CD8-positive, alpha-beta memory T cell (primary cell): ENCODE data around the gene NLRC5. TPM values are rescaled to one million over a fixed set of nuclear protein-coding genes. Genes with fewer than 3 reads are reported as not detected.

Experiments used
- CTCF ChIA-PET: fragments of 350-600 bp; sonication (Branson Sonifier 250); formaldehyde crosslinking; loops from one replicate; lab custom pipeline; 2021; ENCODE audit warnings: antibody characterized with exemption; lab: Charles Lee
- POLR2A ChIA-PET: fragments of 350-600 bp; sonication (Branson Sonifier 250); formaldehyde crosslinking; loops from one replicate; lab custom pipeline; 2021; ENCODE audit warnings: antibody characterized with exemption; lab: Charles Lee
- DNase-seq, 5 donors: peaks; one replicate each; pipeline versions ENCODE4 v3.0.0 to v3.0.0-alpha.2; 2020 to 2022; ENCODE audit warnings: mixed read lengths in 1 of 5
- H3K27ac ChIP-seq: one replicate; pipeline ENCODE4 v1.7.0; 2013; ENCODE audit warnings: low read depth, mild to moderate bottlenecking, low read length, moderate library complexity
- H3K27me3 ChIP-seq: 2 replicates; pipeline ENCODE4 v1.7.0; 2013; ENCODE audit warnings: low read length, mild to moderate bottlenecking; ENCODE audit not compliant: insufficient read depth, poor library complexity, severe bottlenecking
- H3K36me3 ChIP-seq: 2 replicates; pipeline ENCODE4 v1.7.0; 2013; ENCODE audit warnings: mild to moderate bottlenecking, low read length, moderate library complexity; ENCODE audit not compliant: insufficient read depth
- H3K4me1 ChIP-seq: 2 replicates; pipeline ENCODE4 v1.7.0; 2013; ENCODE audit warnings: mild to moderate bottlenecking, low read length, moderate library complexity; ENCODE audit not compliant: insufficient read depth
- H3K4me3 ChIP-seq: 2 replicates; pipeline ENCODE4 v1.7.0; 2013; ENCODE audit warnings: mild to moderate bottlenecking, low read length
- H3K9me3 ChIP-seq: 2 replicates; pipeline ENCODE4 v1.7.0; 2013; ENCODE audit warnings: mild to moderate bottlenecking, low read length
- H3K27ac Mint-ChIP-seq, 8 donors: one replicate each; pipeline ENCODE4 v1.8.0; 2020 to 2021; ENCODE audit warnings: mixed read lengths in 8 of 8, mild to moderate bottlenecking in 6 of 8, inconsistent platforms in 3 of 8, moderate library complexity in 3 of 8
- H3K27me3 Mint-ChIP-seq, 2 donors: one replicate each; pipeline ENCODE4 v1.8.0; 2020 to 2021; ENCODE audit warnings: mixed read lengths in 2 of 2, mild to moderate bottlenecking in 1 of 2, moderate library complexity in 1 of 2
- H3K36me3 Mint-ChIP-seq, 3 donors: one replicate each; pipeline ENCODE4 v1.8.0; 2020 to 2021; ENCODE audit warnings: mixed read lengths in 3 of 3, inconsistent platforms in 1 of 3, mild to moderate bottlenecking in 1 of 3
- H3K4me1 Mint-ChIP-seq, 3 donors: one replicate each; pipeline ENCODE4 v1.8.0; 2020 to 2021; ENCODE audit warnings: mixed read lengths in 3 of 3, inconsistent platforms in 1 of 3, mild to moderate bottlenecking in 1 of 3
- H3K4me3 Mint-ChIP-seq, 7 donors: one replicate each; pipeline ENCODE4 v1.8.0; 2020 to 2021; ENCODE audit warnings: mixed read lengths in 7 of 7, mild to moderate bottlenecking in 6 of 7, moderate library complexity in 4 of 7, inconsistent platforms in 2 of 7
- H3K9me3 Mint-ChIP-seq, 5 donors: one replicate each; pipeline ENCODE4 v1.8.0; 2020 to 2022; ENCODE audit warnings: mixed read lengths in 5 of 5, mild to moderate bottlenecking in 3 of 5, moderate library complexity in 2 of 5, inconsistent platforms in 1 of 5
- polyA plus RNA-seq: library from polyadenylated mRNA; unstranded; fragments of 300-500 nt; fragmentation: Illumina TruSeq; gene quantifications from one replicate; pipeline ENCODE4 v1.2.3, GENCODE V29; 2021
- total RNA-seq, 2 experiments: library from RNA; stranded (reverse); gene quantifications; one replicate each; pipeline ENCODE4 v1.2.3, GENCODE V29; 2021

NLRC5 gene
- total and polyA plus RNA-seq, 3 experiments from 2014 or later, result 165 to 178 (median 173) TPM

GRCh38 chr16:56950881-56951771 is 38.2 kb upstream of the NLRC5 start:
- H3K4me1 Mint-ChIP-seq, result peaks cover 12 to 17% (median 12%) of the 10 kb centered on the region in 3 donors
- peak overlapping the region in 5 of 8 donors; percentile 5 to 71 (median 18) for H3K27ac Mint-ChIP-seq
- H3K27me3 Mint-ChIP-seq, result peaks cover 0 to 2% of the 10 kb centered on the region in 2 donors
- no peaks in the 10 kb centered on the region for H3K27me3 ChIP-seq
- H3K36me3 Mint-ChIP-seq, result peaks cover 0 to 11% (median 0%) of the 10 kb centered on the region in 3 donors
- no peak overlapping the region for H3K4me3 ChIP-seq
- H3K9me3 ChIP-seq, result no peaks in the 10 kb centered on the region
- POLR2A ChIA-PET, result interaction anchor here (0.6 kb wide), 1 partner anchor 20 kb away, joined by 3 read pairs; no protein-coding TSS in a partner anchor
- no peaks in the 10 kb centered on the region for H3K36me3 ChIP-seq
- no peaks in the 10 kb centered on the region for H3K4me1 ChIP-seq
- no peak overlapping the region for H3K27ac ChIP-seq
- CTCF ChIA-PET, result interaction anchor here (0.7 to 5.5 kb wide), 15 partner anchors 9 to 243 kb away, joined by 3 to 45 read pairs (median 3); no protein-coding TSS in a partner anchor
- H3K4me3 Mint-ChIP-seq, result peak overlapping the region in 1 of 7 donors; percentile 17
- peak; percentile 17 to 65 (median 37) for DNase-seq
- H3K9me3 Mint-ChIP-seq, result no peaks in the 10 kb centered on the region

- Mint-ChIP-seq H3K9me3 (no peaks in the 10 kb centered on the region), H3K4me3 (no peak overlapping the region), H3K4me1 (peaks cover 9 to 13% (median 12%) of the 10 kb centered on the region in 3 donors), H3K36me3 (peaks cover 0 to 3% (median 0%) of the 10 kb centered on the region in 3 donors), H3K27ac (no peak overlapping the region), H3K27me3 (peaks cover 0 to 2% of the 10 kb centered on the region in 2 donors)
- ChIA-PET CTCF (interaction anchor here (5.5 kb wide), 1 partner anchor 11 kb away, joined by 45 read pairs; no protein-coding TSS in a partner anchor), POLR2A (interaction anchor here (1.1 kb wide), 1 partner anchor 75 kb away, joined by 3 read pairs; no protein-coding TSS in a partner anchor)
- no peak for DNase-seq
- H3K36me3 ChIP-seq, result no peaks in the 10 kb centered on the region
- no peaks in the 10 kb centered on the region for H3K9me3 ChIP-seq
- H3K4me1 ChIP-seq, result no peaks in the 10 kb centered on the region
- H3K27me3 ChIP-seq, result no peaks in the 10 kb centered on the region
- H3K27ac ChIP-seq, result no peak overlapping the region
- H3K4me3 ChIP-seq, result no peak overlapping the region
Measured at GRCh38 chr16:56953006-56953405, 36.4 kb upstream of the NLRC5 start.

GRCh38 chr16:56956076-56956475 is 33.3 kb upstream of the NLRC5 start:
- H3K4me1 Mint-ChIP-seq, result peaks cover 3 to 5% (median 5%) of the 10 kb centered on the region in 3 donors
- Histone ChIP-seq H3K27me3 (no peaks in the 10 kb centered on the region), H3K27ac (no peak overlapping the region), H3K4me3 (no peak overlapping the region), H3K9me3 (no peaks in the 10 kb centered on the region), H3K4me1 (no peaks in the 10 kb centered on the region), H3K36me3 (no peaks in the 10 kb centered on the region)
- DNase-seq, result no peak
- no peaks in the 10 kb centered on the region for H3K9me3 Mint-ChIP-seq
- peaks cover 0 to 1% of the 10 kb centered on the region in 2 donors for H3K27me3 Mint-ChIP-seq
- no peak overlapping the region for H3K4me3 Mint-ChIP-seq
- ChIA-PET POLR2A (no interaction called here), CTCF (interaction anchor here (2.5 kb wide), 1 partner anchor 89 kb away, joined by 8 read pairs; no protein-coding TSS in a partner anchor)
- peak overlapping the region in 1 of 8 donors; percentile 29 for H3K27ac Mint-ChIP-seq
- no peaks in the 10 kb centered on the region for H3K36me3 Mint-ChIP-seq

- H3K27me3 Mint-ChIP-seq, result peaks cover 0 to 1% of the 10 kb centered on the region in 2 donors
- H3K9me3 Mint-ChIP-seq, result no peaks in the 10 kb centered on the region
- Histone ChIP-seq H3K4me3 (no peak overlapping the region), H3K9me3 (no peaks in the 10 kb centered on the region), H3K36me3 (no peaks in the 10 kb centered on the region), H3K27me3 (no peaks in the 10 kb centered on the region), H3K27ac (no peak overlapping the region), H3K4me1 (no peaks in the 10 kb centered on the region)
- POLR2A ChIA-PET, result no interaction called here
- no peak for DNase-seq
- H3K4me1 Mint-ChIP-seq, result no peaks in the 10 kb centered on the region
- no peak overlapping the region for H3K4me3 Mint-ChIP-seq
- no peaks in the 10 kb centered on the region for H3K36me3 Mint-ChIP-seq
- H3K27ac Mint-ChIP-seq, result peak overlapping the region in 1 of 8 donors; percentile 47
- CTCF ChIA-PET, result interaction anchor here (1.4 to 2.5 kb wide), 2 partner anchors 90 to 93 kb away, joined by 3 to 8 read pairs; no protein-coding TSS in a partner anchor
Measured at GRCh38 chr16:56956756-56957155, 32.6 kb upstream of the NLRC5 start.

GRCh38 chr16:56960681-56961281 is 28.6 kb upstream of the NLRC5 start:
- no peaks in the 10 kb centered on the region for H3K36me3 ChIP-seq
- CTCF ChIA-PET, result interaction anchor here (1.0 to 1.1 kb wide), 2 partner anchors 85 to 92 kb away, joined by 3 to 5 read pairs; no protein-coding TSS in a partner anchor
- H3K4me3 ChIP-seq, result no peak overlapping the region

GRCh38 chr16:56961386-56961785 is 28.0 kb upstream of the NLRC5 start:
- no peak for DNase-seq
- ChIA-PET POLR2A (interaction anchor here (0.5 kb wide), 1 partner anchor 80 kb away, joined by 4 read pairs; no protein-coding TSS in a partner anchor), CTCF (interaction anchor here (1.0 to 6.2 kb wide), 2 partner anchors 84 to 93 kb away, joined by 3 to 58 read pairs; no protein-coding TSS in a partner anchor)
- Histone ChIP-seq H3K4me1 (peaks cover 21% of the 10 kb centered on the region), H3K27ac (no peak overlapping the region), H3K27me3 (no peaks in the 10 kb centered on the region), H3K36me3 (no peaks in the 10 kb centered on the region), H3K4me3 (no peak overlapping the region), H3K9me3 (no peaks in the 10 kb centered on the region)
- Mint-ChIP-seq H3K27ac (no peak overlapping the region), H3K4me1 (peaks cover 18 to 22% (median 21%) of the 10 kb centered on the region in 3 donors), H3K4me3 (no peak overlapping the region), H3K9me3 (no peaks in the 10 kb centered on the region), H3K36me3 (no peaks in the 10 kb centered on the region), H3K27me3 (peaks cover 0 to 1% of the 10 kb centered on the region in 2 donors)

More at GRCh38 chr16:56960681-56961281, 28.6 kb upstream of the NLRC5 start:
- Mint-ChIP-seq H3K9me3 (no peaks in the 10 kb centered on the region), H3K4me1 (peaks cover 13 to 16% (median 16%) of the 10 kb centered on the region in 3 donors), H3K27me3 (peaks cover 0 to 1% of the 10 kb centered on the region in 2 donors), H3K4me3 (no peak overlapping the region), H3K36me3 (no peaks in the 10 kb centered on the region), H3K27ac (no peak overlapping the region)
- no peak for DNase-seq
- H3K27me3 ChIP-seq, result no peaks in the 10 kb centered on the region
- H3K9me3 ChIP-seq, result no peaks in the 10 kb centered on the region
- POLR2A ChIA-PET, result interaction anchor here (0.5 kb wide), 1 partner anchor 81 kb away, joined by 4 read pairs; no protein-coding TSS in a partner anchor
- peaks cover 16% of the 10 kb centered on the region for H3K4me1 ChIP-seq
- no peak overlapping the region for H3K27ac ChIP-seq

- peaks cover 18 to 22% (median 21%) of the 10 kb centered on the region in 3 donors for H3K4me1 Mint-ChIP-seq
- H3K9me3 Mint-ChIP-seq, result no peaks in the 10 kb centered on the region
- ChIA-PET POLR2A (no interaction called here), CTCF (interaction anchor here (0.7 to 6.2 kb wide), 6 partner anchors 9 to 93 kb away, joined by 3 to 80 read pairs (median 24); partner anchors contain the start of gene NLRC5)
- Histone ChIP-seq H3K9me3 (no peaks in the 10 kb centered on the region), H3K4me1 (peaks cover 21% of the 10 kb centered on the region), H3K4me3 (no peak within 1 kb of the TSS), H3K36me3 (no peaks in the 10 kb centered on the region), H3K27me3 (no peaks in the 10 kb centered on the region), H3K27ac (no peak within 1 kb of the TSS)
- no peak for DNase-seq
- peaks cover 0 to 1% of the 10 kb centered on the region in 2 donors for H3K27me3 Mint-ChIP-seq
- no peaks in the 10 kb centered on the region for H3K36me3 Mint-ChIP-seq
- H3K27ac Mint-ChIP-seq, result peak within 1 kb of the TSS in 1 of 8 donors; percentile 59
- H3K4me3 Mint-ChIP-seq, result no peak within 1 kb of the TSS
Measured at GRCh38 chr16:56961851-56962281, 27.5 kb upstream of the NLRC5 start, which contains the start of gene CETP. TSS of gene CETP (plus strand) at chr16:56961950. CDS start at chr16:56961980, 30 bp downstream.
